Measurements from ENCODE around the gene RUNDC3A.

DNA sequence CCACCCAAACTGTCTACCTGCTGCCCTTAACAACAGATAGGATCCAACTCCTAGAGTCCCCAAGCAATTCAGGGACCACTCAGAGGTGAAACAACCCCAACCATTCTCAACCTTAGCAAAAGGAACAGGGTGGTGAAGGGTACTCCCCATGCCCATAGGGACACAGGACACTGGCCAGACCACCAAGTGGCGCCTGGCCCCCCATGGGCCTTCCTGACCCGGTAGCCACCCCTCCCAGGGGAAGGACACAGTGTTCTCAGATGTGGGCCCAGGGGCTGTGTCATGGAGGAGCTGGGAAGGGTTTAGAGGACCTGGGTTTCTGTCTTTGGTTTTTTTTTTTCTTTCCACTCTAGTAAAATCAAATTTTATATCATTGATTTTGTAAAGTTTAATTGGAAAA, 25.9 kb downstream of the RUNDC3A start:
- TF ChIP-seq POLR2AphosphoS5 (IDR thresholded peaks at IDR 0.05; ENCODE audit: low read depth, low read length): no peak
- no peak for TF ChIP-seq TAF1 (IDR thresholded peaks at IDR 0.05; ENCODE audit: low read depth, low read length)
- TF ChIP-seq POLR2A (IDR thresholded peaks at IDR 0.05; ENCODE audit: low read depth, low read length): no peak
- TF ChIP-seq SPI1 (IDR thresholded peaks at IDR 0.05; ENCODE audit: low read depth, low read length): no peak
- no peak for TF ChIP-seq POU2F2 (IDR thresholded peaks at IDR 0.05; ENCODE audit: low read depth, low read length)
